NCI-H146 treated with DMSO at 0.1 percent for 48 hours (cell line): ENCODE measurements around the gene SORCS2.

Experiments used
- DNase-seq: peaks from one replicate; lab custom pipeline; 2025; ENCODE audit not compliant: unreplicated experiment; lab: John Stamatoyannopoulos, UW

Gene SORCS2

DNA sequence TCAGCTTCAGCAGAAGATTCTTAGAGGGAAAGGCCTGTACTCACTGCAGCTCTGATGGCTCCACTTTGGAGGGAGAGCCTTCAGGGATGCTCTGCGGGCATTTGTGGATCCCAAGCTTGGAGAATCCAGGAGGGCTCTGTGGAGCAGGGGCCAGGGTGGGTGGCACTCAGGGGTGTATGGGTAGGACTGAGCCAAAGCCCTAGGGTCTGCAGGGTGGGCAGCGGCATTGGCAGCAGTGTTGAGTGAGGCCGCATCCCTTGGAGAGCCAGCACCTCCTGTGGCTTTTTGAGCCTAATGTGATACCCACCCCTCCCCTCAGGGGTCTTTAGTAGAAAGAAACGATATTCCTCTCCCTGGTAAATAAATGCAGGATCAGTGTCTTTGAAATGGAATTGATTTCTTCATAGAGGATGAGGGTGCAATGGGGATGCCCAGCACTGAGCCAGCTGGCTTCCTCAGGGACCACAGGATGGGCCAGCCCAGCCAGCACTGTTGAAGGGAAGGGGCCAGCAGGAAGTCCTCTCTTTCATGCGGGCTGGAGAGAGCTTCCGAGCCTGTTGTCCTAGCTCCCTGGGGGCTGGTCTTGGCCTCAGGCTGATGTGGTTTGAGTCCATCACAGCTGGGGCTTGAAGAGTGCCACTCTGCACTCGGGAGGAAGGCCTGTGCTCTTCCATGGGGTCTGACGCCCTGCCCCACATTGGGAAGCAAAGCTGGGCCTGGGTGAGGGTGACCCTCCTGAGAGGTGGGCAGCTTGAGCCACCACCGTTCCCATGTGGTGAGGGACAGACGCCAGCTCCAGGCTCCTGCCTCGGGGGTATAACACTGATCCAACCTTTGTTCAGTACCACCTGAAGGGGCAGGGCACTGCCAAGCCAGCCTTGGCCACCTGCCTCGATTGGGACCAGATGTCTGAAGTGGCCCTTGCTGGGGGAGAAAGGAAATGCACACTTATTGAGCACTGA is 192.9 kb downstream of the SORCS2 start:
- no peak for DNase-seq

- no peak for DNase-seq
These were observed 195.6 kb downstream of the SORCS2 start for GRCh38 chr4:7387925-7388324.

GRCh38 chr4:7388627-7389026 is 196.3 kb downstream of the SORCS2 start:
- no peak for DNase-seq

DNA sequence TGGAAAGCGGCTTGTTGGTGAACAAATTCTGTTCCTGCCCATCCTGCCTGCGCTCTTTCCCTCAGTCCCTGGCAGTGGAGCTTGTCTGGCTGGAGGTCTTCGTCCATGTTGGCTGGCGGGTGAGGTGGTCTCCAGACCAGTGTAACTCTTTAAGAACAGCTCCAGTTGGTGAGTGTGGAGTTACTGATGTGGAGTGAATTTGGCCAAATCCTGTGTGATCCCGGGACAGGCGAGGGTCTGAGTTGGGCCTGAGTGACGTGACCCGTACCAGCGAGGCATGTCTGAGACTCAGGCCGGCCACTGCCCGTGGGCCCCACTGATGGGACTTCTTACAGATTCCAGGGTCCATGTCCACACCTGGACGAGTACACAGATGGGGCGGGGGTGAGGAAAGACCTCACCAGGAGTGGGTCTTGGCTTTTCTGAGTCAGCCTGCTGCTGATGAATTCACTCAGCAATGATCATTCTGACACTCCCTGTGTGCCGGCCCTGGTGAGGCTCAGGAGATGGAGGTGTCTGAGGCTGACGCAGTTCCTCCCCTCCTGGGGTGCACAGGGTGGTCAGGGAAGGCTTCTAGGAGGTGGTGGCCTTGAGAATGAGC is 196.9 kb downstream of the SORCS2 start:
- DNase-seq = no peak

GRCh38 chr4:7389719-7390118 is 197.4 kb downstream of the SORCS2 start:
- no peak for DNase-seq

GRCh38 chr4:7390336-7390735 is 198.0 kb downstream of the SORCS2 start:
- DNase-seq = no peak

- no peak for DNase-seq
These were observed 198.7 kb downstream of the SORCS2 start for GRCh38 chr4:7390906-7391636.

- DNase-seq = no peak
These were observed 199.5 kb downstream of the SORCS2 start for GRCh38 chr4:7391637-7392437.

- no peak for DNase-seq
These were observed 200.4 kb downstream of the SORCS2 start for GRCh38 chr4:7392438-7393421.

- no peak for DNase-seq
These were observed 201.6 kb downstream of the SORCS2 start for GRCh38 chr4:7393601-7394575.

GRCh38 chr4:7394681-7395451 is 202.5 kb downstream of the SORCS2 start:
- DNase-seq = no peak

DNA sequence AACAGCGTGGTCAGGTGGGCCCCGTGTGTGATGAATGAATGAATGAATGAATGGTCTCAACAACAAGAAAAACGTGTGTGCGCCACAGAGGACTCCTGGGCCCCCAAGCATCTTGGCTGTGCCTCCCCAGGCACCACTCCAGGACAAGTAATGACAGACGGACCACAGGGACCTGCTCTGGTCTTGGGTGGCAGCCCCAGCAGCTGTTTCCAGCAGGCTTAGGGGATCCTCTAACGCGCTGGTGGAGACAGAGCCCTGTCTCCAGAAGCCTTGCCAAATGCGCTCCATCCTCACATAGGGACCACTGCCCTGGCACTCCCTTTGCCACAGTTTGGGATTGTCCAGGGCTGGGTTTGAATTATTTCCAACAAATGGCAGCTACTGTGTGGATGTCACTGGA is 203.3 kb downstream of the SORCS2 start:
- no peak for DNase-seq

- DNase-seq = no peak
These were observed 204.0 kb downstream of the SORCS2 start for GRCh38 chr4:7396186-7396910.

- DNase-seq = no peak
These were observed 205.1 kb downstream of the SORCS2 start for GRCh38 chr4:7397206-7398103.

- DNase-seq = no peak
These were observed 205.7 kb downstream of the SORCS2 start for GRCh38 chr4:7398104-7398423.

GRCh38 chr4:7398788-7399439 is 206.6 kb downstream of the SORCS2 start:
- no peak for DNase-seq
